Hepatocyte (in vitro differentiated cells): Measurements from ENCODE around the gene CSMD2. TPM values are rescaled to one million over a fixed set of nuclear protein-coding genes. Genes with fewer than 3 reads are reported as not detected.

Experiments
- DNase-seq: peaks from one replicate; pipeline ENCODE4 v3.0.0-alpha.2; 2016; ENCODE audit warnings: low spot score
- H2AFZ ChIP-seq: fragments of 200-600 bp; sonication (generic); 2 replicates; pipeline ENCODE4 v1.6.0; 2016; ENCODE audit warnings: antibody characterized with exemption, mild to moderate bottlenecking
- H3K27ac ChIP-seq: fragments of 200-600 bp; sonication (generic); 2 replicates; pipeline ENCODE4 v1.5.1; 2016; ENCODE audit warnings: mild to moderate bottlenecking
- H3K27me3 ChIP-seq: fragments of 200-600 bp; sonication (generic); 2 replicates; pipeline ENCODE4 v1.6.1; 2016
- H3K36me3 ChIP-seq: fragments of 200-600 bp; sonication (generic); replicated peaks from 2 replicates; pipeline ENCODE4 v1.5.1; 2016; ENCODE audit warnings: low read depth; ENCODE audit not compliant: insufficient read depth
- H3K4me1 ChIP-seq: fragments of 200-600 bp; sonication (generic); 2 replicates; pipeline ENCODE4 v1.5.1; 2016; ENCODE audit warnings: mild to moderate bottlenecking, moderate library complexity; ENCODE audit not compliant: insufficient read depth
- H3K4me2 ChIP-seq: fragments of 200-600 bp; sonication (generic); 2 replicates; pipeline ENCODE4 v1.6.0; 2016
- H3K4me3 ChIP-seq: fragments of 200-600 bp; sonication (generic); 2 replicates; pipeline ENCODE4 v1.5.1; 2016; ENCODE audit warnings: mild to moderate bottlenecking
- H3K79me2 ChIP-seq: fragments of 200-600 bp; sonication (generic); 2 replicates; pipeline ENCODE4 v1.6.0; 2017; ENCODE audit warnings: mild to moderate bottlenecking
- H3K9me2 ChIP-seq: fragments of 200-600 bp; sonication (generic); replicated peaks from 2 replicates; pipeline ENCODE4 v1.6.0; 2017; ENCODE audit warnings: mild to moderate bottlenecking; ENCODE audit not compliant: insufficient read depth
- H3K9me3 ChIP-seq: fragments of 200-600 bp; sonication (generic); 2 replicates; pipeline ENCODE4 v1.5.1; 2016; ENCODE audit warnings: low read depth, mild to moderate bottlenecking
- H4K20me1 ChIP-seq: fragments of 200-600 bp; sonication (generic); 2 replicates; pipeline ENCODE4 v1.6.0; 2016; ENCODE audit warnings: mild to moderate bottlenecking; ENCODE audit not compliant: insufficient read depth, poor library complexity, severe bottlenecking
- EZH2 ChIP-seq: fragments of 200-600 bp; sonication (generic); IDR thresholded peaks from 2 replicates; pipeline ENCODE4 v1.6.1; 2016; ENCODE audit warnings: antibody characterized with exemption, mild to moderate bottlenecking, borderline replicate concordance
- EZH2phosphoT487 ChIP-seq: fragments of 200-600 bp; sonication (generic); IDR thresholded peaks from one replicate; pipeline ENCODE4 v1.6.1; 2018; ENCODE audit warnings: antibody characterized with exemption, mild to moderate bottlenecking, low read depth, moderate library complexity; ENCODE audit not compliant: unreplicated experiment, severe bottlenecking
- WGBS: methylation state at CpG from one replicate; pipeline ENCODE4 v1.1.6; 2016; ENCODE audit warnings: low lambda C conversion rate; ENCODE audit errors: missing lambda C conversion rate; 5-methylcytosine and 5-hydroxymethylcytosine counted together
- polyA plus RNA-seq: library from polyadenylated mRNA; unstranded; fragments of >200 nt; fragmentation: Nextera tagmentation; extraction: Ambion mirVana; gene quantifications from 2 replicates; pipeline ENCODE4 v1.2.1, GENCODE V29; 2016
- total RNA-seq: library from RNA; depleted of rRNA; stranded (reverse); fragments of >200 nt; gene quantifications from 2 replicates; pipeline ENCODE4 v1.2.3, GENCODE V29; 2014
- TF ChIP-seq, protein P1 (sequence below): fragments of 200-600 bp; sonication (generic); IDR thresholded peaks from 2 replicates; pipeline ENCODE4 v1.5.1; 2016; ENCODE audit warnings: antibody characterized with exemption, mild to moderate bottlenecking; ENCODE audit not compliant: poor library complexity

The CSMD2 gene
- total and polyA plus RNA-seq, 2 experiments from 2014 or later, result 0.10 to 0.37 TPM

DNA sequence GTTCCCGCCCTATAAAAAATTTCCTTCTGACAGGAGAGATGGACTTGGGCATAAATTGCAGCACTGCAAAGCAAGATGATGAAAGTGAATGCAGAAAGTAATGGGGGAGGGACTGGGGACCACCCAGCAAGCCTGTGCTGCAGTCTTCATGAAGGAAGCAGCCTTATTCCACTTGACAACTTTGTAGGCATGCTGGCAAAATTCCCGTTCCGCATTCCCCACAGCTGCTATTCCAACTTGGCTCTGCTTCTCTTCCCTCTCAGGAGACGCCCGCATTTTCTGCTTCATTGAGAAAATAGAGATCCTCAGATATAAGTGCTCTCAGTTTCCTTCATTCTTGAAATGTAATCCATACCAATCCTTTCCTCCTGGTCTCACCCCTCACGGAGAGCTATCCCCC is 298.7 kb downstream of the CSMD2 start:
- no peak for TF ChIP-seq EZH2phosphoT487
- no peak for TF ChIP-seq EZH2
- TF ChIP-seq, protein P1, sequence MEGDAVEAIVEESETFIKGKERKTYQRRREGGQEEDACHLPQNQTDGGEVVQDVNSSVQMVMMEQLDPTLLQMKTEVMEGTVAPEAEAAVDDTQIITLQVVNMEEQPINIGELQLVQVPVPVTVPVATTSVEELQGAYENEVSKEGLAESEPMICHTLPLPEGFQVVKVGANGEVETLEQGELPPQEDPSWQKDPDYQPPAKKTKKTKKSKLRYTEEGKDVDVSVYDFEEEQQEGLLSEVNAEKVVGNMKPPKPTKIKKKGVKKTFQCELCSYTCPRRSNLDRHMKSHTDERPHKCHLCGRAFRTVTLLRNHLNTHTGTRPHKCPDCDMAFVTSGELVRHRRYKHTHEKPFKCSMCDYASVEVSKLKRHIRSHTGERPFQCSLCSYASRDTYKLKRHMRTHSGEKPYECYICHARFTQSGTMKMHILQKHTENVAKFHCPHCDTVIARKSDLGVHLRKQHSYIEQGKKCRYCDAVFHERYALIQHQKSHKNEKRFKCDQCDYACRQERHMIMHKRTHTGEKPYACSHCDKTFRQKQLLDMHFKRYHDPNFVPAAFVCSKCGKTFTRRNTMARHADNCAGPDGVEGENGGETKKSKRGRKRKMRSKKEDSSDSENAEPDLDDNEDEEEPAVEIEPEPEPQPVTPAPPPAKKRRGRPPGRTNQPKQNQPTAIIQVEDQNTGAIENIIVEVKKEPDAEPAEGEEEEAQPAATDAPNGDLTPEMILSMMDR, result no peak
- H3K4me1 ChIP-seq, result no peaks in the 10 kb centered on the region
- no peak overlapping the region for H2AFZ ChIP-seq
- no peaks in the 10 kb centered on the region for H3K9me3 ChIP-seq
- no peak overlapping the region for H3K4me3 ChIP-seq
- H3K79me2 ChIP-seq, result no peaks in the 10 kb centered on the region
- WGBS, result 62% methylated on average over 6 of the region's 6 CpGs
- H4K20me1 ChIP-seq, result no peaks in the 10 kb centered on the region
- H3K9me2 ChIP-seq, result no peaks in the 10 kb centered on the region
- H3K27me3 ChIP-seq, result no peaks in the 10 kb centered on the region
- H3K4me2 ChIP-seq, result no peak overlapping the region
- no peaks in the 10 kb centered on the region for H3K36me3 ChIP-seq
- peak; percentile 31 for DNase-seq
- no peak overlapping the region for H3K27ac ChIP-seq

DNA sequence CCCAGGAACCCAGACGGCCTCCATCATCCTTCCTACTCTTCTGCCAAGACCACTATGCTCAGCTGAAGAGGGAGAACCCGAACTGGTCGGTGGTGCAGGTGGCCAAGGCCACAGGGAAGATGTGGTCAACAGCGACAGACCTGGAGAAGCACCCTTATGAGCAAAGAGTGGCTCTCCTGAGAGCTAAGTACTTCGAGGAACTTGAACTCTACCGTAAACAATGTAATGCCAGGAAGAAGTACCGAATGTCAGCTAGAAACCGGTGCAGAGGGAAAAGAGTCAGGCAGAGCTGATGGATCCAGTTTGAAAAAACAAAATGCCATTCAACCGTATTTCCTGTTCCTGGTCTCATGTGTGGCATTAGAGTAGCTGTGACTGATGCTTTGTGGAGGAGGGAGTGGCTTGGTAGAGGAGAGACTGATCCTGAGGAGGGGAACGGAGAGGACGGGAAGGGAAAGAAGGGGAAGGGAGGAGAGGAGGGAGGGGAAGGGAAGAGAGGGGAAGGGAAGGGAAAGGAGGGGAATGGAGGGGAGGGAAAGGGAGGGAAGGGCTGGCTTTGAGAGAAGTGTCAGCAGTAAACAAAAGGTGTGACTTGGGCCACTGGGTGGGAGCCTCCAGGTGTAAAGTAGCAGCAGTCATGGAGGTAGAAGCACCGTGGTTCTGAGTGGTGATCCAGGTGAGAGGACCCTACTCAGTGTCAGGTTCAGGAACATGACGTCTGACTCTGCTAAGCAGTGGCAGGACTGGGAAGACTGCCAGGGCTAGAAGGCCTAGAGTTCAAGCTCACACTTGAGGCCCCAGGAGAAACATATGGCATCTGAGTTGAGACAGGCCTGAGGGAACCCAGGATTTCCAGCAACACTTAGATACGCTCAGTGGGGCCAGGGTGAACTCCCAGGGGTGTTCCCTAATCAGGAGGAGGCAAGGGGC is 300.3 kb downstream of the CSMD2 start:
- 82% methylated on average over 14 of the region's 14 CpGs for WGBS
- no peak overlapping the region for H3K4me2 ChIP-seq
- no peak for DNase-seq
- no peak overlapping the region for H2AFZ ChIP-seq
- H3K36me3 ChIP-seq, result no peaks in the 10 kb centered on the region
- no peak overlapping the region for H3K4me3 ChIP-seq
- no peaks in the 10 kb centered on the region for H3K27me3 ChIP-seq
- H4K20me1 ChIP-seq, result no peaks in the 10 kb centered on the region
- TF ChIP-seq, protein P1, result no peak
- no peak for TF ChIP-seq EZH2phosphoT487
- no peak for TF ChIP-seq EZH2
- H3K9me3 ChIP-seq, result no peaks in the 10 kb centered on the region
- H3K4me1 ChIP-seq, result no peaks in the 10 kb centered on the region
- H3K27ac ChIP-seq, result no peak overlapping the region
- no peaks in the 10 kb centered on the region for H3K79me2 ChIP-seq
- no peaks in the 10 kb centered on the region for H3K9me2 ChIP-seq

- no peaks in the 10 kb centered on the region for H3K27me3 ChIP-seq
- H3K4me2 ChIP-seq, result no peak within 1 kb of the TSS
- no peaks in the 10 kb centered on the region for H3K9me3 ChIP-seq
- H4K20me1 ChIP-seq, result no peaks in the 10 kb centered on the region
- H3K79me2 ChIP-seq, result no peaks in the 10 kb centered on the region
- H3K27ac ChIP-seq, result no peak within 1 kb of the TSS
- no peaks in the 10 kb centered on the region for H3K36me3 ChIP-seq
- H2AFZ ChIP-seq, result no peak within 1 kb of the TSS
- WGBS, result 91% methylated on average over 3 of the region's 3 CpGs
- H3K9me2 ChIP-seq, result no peaks in the 10 kb centered on the region
- H3K4me1 ChIP-seq, result no peaks in the 10 kb centered on the region
- no peak for DNase-seq
- no peak within 1 kb of the TSS for H3K4me3 ChIP-seq
- TF ChIP-seq, protein P1, result no peak
- TF ChIP-seq EZH2phosphoT487 (no peak), EZH2 (no peak)
Observed at GRCh38 chr1:33863779-33864178, 301.3 kb downstream of the CSMD2 start, which contains the start of gene HMGB4. TSS of gene HMGB4 (plus strand) at chr1:33864079. CDS start at chr1:33864192, 113 bp downstream.
